Measurements from ENCODE around the gene MRPS17. TPM values are rescaled to one million over a fixed set of nuclear protein-coding genes. Genes with fewer than 3 reads are reported as not detected.
"Not testable (repeated sequence)": the region's sequence is repeated elsewhere in the genome, so short reads cannot be mapped to it uniquely, and the experiment has no call there.

Gene MRPS17
- total RNA-seq, 4 donors from 2014 or later: 7.9 to 16.4 (median 15.7) TPM

- intact Hi-C loops (cut with DNase I): no loop called here
- TF ChIP-seq EP300 (IDR thresholded peaks at IDR 0.05) (no peak), POLR2A (IDR thresholded peaks at IDR 0.05; ENCODE audit: low read depth) (no peak), POLR2AphosphoS5 (IDR thresholded peaks at IDR 0.05) (no peak), CTCF (IDR thresholded peaks at IDR 0.05) (no peak)
- Histone ChIP-seq H3K4me1 (no peaks in the 10 kb centered on the region), H3K36me3 (peaks cover 7 to 33% (median 20%) of the 10 kb centered on the region in 4 donors), H3K27me3 (no peaks in the 10 kb centered on the region), H3K27ac (replicated peaks in 1 of 4) (no peak overlapping the region), H3K4me3 (no peak overlapping the region), H3K9me3 (no peaks in the 10 kb centered on the region)
- 95% methylated on average over 5 of the region's 5 CpGs for WGBS
- no peak for DNase-seq (ENCODE audit: extremely low spot score)
Measured at GRCh38 chr7:55928006-55928767, 23.5 kb upstream of the MRPS17 start.

- Histone ChIP-seq H3K27me3 (no peaks in the 10 kb centered on the region), H3K27ac (replicated peaks in 1 of 4) (no peak overlapping the region), H3K36me3 (peaks cover 0 to 17% (median 9%) of the 10 kb centered on the region in 4 donors), H3K9me3 (peaks cover 0 to 6% (median 4%) of the 10 kb centered on the region in 4 donors), H3K4me1 (no peaks in the 10 kb centered on the region), H3K4me3 (no peak overlapping the region)
- TF ChIP-seq POLR2AphosphoS5 (IDR thresholded peaks at IDR 0.05) (no peak), CTCF (IDR thresholded peaks at IDR 0.05) (no peak), POLR2A (IDR thresholded peaks at IDR 0.05; ENCODE audit: low read depth) (no peak)
- intact Hi-C loops (cut with DNase I): no loop called here
- DNase-seq (ENCODE audit: extremely low spot score): no peak
- 81% methylated on average over 5 of the region's 5 CpGs for WGBS
Measured at GRCh38 chr7:55931421-55932151, 20.1 kb upstream of the MRPS17 start.

GRCh38 chr7:55939514-55940123 lies 12.1 kb upstream of the MRPS17 start:
- no peak overlapping the region for H3K4me3 ChIP-seq
- intact Hi-C loops (cut with DNase I): no loop called here
- H3K9me3 ChIP-seq: peaks cover 0 to 61% (median 53%) of the 10 kb centered on the region in 4 donors
- no peak overlapping the region for H3K27ac ChIP-seq (replicated peaks in 1 of 4)
- no peaks in the 10 kb centered on the region for H3K27me3 ChIP-seq
- peaks cover 0 to 28% (median 13%) of the 10 kb centered on the region in 4 donors for H3K36me3 ChIP-seq
- 90% methylated on average over 7 of the region's 7 CpGs for WGBS
- TF ChIP-seq EP300 (IDR thresholded peaks at IDR 0.05) (no peak), POLR2AphosphoS5 (IDR thresholded peaks at IDR 0.05) (no peak), POLR2A (IDR thresholded peaks at IDR 0.05; ENCODE audit: low read depth) (no peak), CTCF (IDR thresholded peaks at IDR 0.05) (no peak)
- no peaks in the 10 kb centered on the region for H3K4me1 ChIP-seq
- no peak for DNase-seq (ENCODE audit: extremely low spot score)

GRCh38 chr7:55946545-55946944 lies 5.1 kb upstream of the MRPS17 start:
- no peak for DNase-seq (ENCODE audit: extremely low spot score)
- 91% methylated on average over 5 of the region's 5 CpGs for WGBS
- no peak for TF ChIP-seq POLR2A (IDR thresholded peaks at IDR 0.05; ENCODE audit: low read depth)
- TF ChIP-seq CTCF (IDR thresholded peaks at IDR 0.05): no peak
- no peak for TF ChIP-seq EP300 (IDR thresholded peaks at IDR 0.05)
- TF ChIP-seq POLR2AphosphoS5 (IDR thresholded peaks at IDR 0.05): no peak
- peaks cover 0 to 5% (median 1%) of the 10 kb centered on the region in 4 donors for H3K4me1 ChIP-seq
- H3K27me3 ChIP-seq: no peaks in the 10 kb centered on the region
- no peaks in the 10 kb centered on the region for H3K36me3 ChIP-seq
- intact Hi-C loops (cut with DNase I): no loop called here
- no peak overlapping the region for H3K27ac ChIP-seq (replicated peaks in 1 of 4)
- H3K9me3 ChIP-seq: peaks cover 0 to 6% (median 2%) of the 10 kb centered on the region in 4 donors
- H3K4me3 ChIP-seq: no peak overlapping the region

GRCh38 chr7:55952352-55952671 lies 635 bp downstream of the MRPS17 start:
- WGBS: 31% methylated on average over 19 of the region's 19 CpGs
- H3K27me3 ChIP-seq; DNase-seq (ENCODE audit: extremely low spot score); H3K9me3 ChIP-seq; intact Hi-C loops (cut with DNase I): not testable (repeated sequence)
- H3K4me3 ChIP-seq: peak overlapping the region; percentile 84 to 98 (median 91)
- H3K4me1 ChIP-seq: peaks cover 8 to 21% (median 14%) of the 10 kb centered on the region in 4 donors
- H3K36me3 ChIP-seq: peaks cover 4 to 37% (median 28%) of the 10 kb centered on the region in 4 donors
- peak overlapping the region; percentile 86 to 88 (median 88) for H3K27ac ChIP-seq (replicated peaks in 1 of 4)

Data from esophagus muscularis mucosa (tissue), 4 donors.